Measurements from ENCODE around the gene ARID3C.

ARID3C gene

GRCh38 chr9:34577400-34578240 is 51.2 kb downstream of the ARID3C start:
- no peak for DNase-seq (ENCODE audit: low read depth)

- no peak for DNase-seq (ENCODE audit: low read depth)
Measured at GRCh38 chr9:34576597-34577399, 52.1 kb downstream of the ARID3C start.

DNA sequence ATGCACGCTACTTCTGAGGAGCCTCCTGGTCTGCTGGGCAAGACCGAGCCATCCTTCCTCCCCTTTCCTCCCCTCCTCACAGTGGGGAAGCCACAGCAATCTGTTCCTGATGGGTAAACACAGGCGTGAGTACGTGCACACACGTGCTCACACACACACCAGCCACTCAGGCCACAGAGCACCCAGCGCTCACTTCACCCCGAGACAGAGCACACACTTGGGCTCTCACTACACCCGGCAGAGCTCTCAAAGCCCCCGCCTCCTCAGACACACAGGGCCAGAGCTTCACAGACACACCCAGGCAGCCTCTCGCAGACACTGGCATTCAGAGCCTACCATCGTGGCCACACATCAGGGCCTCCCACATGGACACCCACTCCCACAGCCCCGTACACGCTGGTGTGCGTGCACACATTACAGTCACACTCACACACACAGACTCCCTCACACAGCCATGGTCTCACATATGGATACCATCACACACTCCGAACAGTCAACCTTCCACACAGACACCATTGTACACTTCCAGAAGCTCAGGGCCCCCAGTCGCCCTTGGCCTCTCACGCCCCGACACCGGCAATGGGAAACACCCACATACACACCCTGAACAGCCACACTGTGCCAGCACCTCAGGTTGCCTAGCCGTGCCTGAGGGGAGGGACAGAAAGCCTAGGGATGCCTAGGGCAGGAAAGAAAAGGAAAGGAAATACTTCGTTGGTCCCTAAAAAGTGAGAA is 52.8 kb downstream of the ARID3C start:
- no peak for DNase-seq (ENCODE audit: low read depth)

DNA sequence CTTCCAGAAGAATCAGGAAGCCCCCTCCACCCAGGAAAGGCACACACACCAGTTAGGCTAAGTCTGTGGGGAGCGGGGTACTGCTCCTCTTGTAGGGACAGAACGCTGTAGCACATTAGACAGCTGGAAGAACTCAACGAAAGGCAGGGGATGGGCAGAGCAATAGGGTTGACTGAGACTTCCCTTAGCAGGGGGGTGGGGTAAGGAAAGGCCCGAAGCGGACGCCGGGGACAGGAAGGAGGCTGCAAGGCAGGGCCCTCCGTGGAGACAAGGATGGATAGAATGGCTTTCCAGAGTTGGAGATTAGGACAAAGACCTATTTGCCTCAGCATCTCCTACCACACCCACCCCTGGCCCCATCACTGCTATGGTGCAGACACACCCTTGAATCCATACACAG is 53.6 kb downstream of the ARID3C start:
- DNase-seq (ENCODE audit: low read depth): no peak

- DNase-seq (ENCODE audit: low read depth): no peak
Measured at GRCh38 chr9:34574571-34574970, 54.3 kb downstream of the ARID3C start.

- DNase-seq (ENCODE audit: low read depth): no peak
Measured at GRCh38 chr9:34573599-34574325, 55.1 kb downstream of the ARID3C start.

DNA sequence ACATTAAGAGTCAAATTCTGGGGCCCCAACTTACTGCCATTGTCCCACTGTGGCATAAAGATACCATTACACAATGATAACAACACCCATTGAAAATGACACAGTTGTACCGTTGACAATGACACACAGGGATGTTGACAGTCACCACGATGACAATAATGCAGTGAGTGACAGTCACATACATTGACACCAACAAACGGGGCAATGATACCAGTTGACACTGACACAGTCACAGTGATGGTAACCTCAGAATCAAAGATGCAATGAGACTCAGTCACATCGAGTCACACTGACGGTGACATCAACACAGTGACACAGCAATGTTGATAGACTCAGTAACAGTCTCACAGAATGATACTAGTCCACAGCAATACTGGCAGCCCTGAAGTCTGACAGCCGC is 56.2 kb downstream of the ARID3C start:
- no peak for DNase-seq (ENCODE audit: low read depth)

GRCh38 chr9:34572092-34572491 is 56.8 kb downstream of the ARID3C start:
- no peak for DNase-seq (ENCODE audit: low read depth)

GRCh38 chr9:34571481-34571810 is 57.4 kb downstream of the ARID3C start:
- no peak for DNase-seq (ENCODE audit: low read depth)
